ENCODE data around the gene POLR2B. TPM values are rescaled to one million over a fixed set of nuclear protein-coding genes. Genes with fewer than 3 reads are reported as not detected.

Gene POLR2B
- total RNA-seq, 1 experiment from 2014 or later = 83.8 TPM

DNA sequence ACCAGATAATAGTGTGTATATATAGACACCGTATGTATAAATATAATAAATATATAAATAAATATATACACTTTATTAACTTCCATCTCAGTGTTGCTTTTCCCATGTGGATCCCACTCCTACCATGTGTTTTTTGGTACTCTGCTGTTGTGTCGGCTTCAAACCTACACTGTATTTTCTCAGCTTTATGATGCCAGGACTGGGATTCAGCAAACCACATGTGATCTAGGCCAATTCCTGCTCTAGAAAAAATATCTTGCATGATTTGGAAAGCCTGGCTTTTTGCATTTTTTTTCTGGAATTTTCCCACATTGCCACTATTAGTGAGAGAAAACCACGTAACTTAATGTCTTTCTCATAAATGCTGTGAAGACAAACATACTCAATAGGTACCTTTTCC lies 55.8 kb downstream of the POLR2B start:
- DNase-seq = no peak
- CTCF ChIA-PET = no interaction called here
- H3K27ac Mint-ChIP-seq (ENCODE audit: unreplicated experiment) = no peak overlapping the region
- no peaks in the 10 kb centered on the region for H3K4me1 Mint-ChIP-seq (ENCODE audit: low read depth, unreplicated experiment)
- H3K36me3 Mint-ChIP-seq (ENCODE audit: insufficient read depth, unreplicated experiment) = peaks cover 7% of the 10 kb centered on the region
- intact Hi-C loops (cut with micrococcal nuclease; ENCODE audit: unreplicated experiment) = loop anchor here (10.0 kb wide), 1 partner anchor 390 kb away; no protein-coding TSS in a partner anchor
- TF ChIP-seq, protein P1, sequence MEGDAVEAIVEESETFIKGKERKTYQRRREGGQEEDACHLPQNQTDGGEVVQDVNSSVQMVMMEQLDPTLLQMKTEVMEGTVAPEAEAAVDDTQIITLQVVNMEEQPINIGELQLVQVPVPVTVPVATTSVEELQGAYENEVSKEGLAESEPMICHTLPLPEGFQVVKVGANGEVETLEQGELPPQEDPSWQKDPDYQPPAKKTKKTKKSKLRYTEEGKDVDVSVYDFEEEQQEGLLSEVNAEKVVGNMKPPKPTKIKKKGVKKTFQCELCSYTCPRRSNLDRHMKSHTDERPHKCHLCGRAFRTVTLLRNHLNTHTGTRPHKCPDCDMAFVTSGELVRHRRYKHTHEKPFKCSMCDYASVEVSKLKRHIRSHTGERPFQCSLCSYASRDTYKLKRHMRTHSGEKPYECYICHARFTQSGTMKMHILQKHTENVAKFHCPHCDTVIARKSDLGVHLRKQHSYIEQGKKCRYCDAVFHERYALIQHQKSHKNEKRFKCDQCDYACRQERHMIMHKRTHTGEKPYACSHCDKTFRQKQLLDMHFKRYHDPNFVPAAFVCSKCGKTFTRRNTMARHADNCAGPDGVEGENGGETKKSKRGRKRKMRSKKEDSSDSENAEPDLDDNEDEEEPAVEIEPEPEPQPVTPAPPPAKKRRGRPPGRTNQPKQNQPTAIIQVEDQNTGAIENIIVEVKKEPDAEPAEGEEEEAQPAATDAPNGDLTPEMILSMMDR (IDR thresholded peaks at IDR 0.05; ENCODE audit: unreplicated experiment) = no peak
- H3K27me3 Mint-ChIP-seq (ENCODE audit: unreplicated experiment) = no peaks in the 10 kb centered on the region
- H3K4me3 Mint-ChIP-seq (ENCODE audit: low read depth, unreplicated experiment) = no peak overlapping the region
- H3K9me3 Mint-ChIP-seq (ENCODE audit: low read depth, unreplicated experiment) = no peaks in the 10 kb centered on the region
- BruUV-seq (replicated peaks) = no TSS peak

DNA sequence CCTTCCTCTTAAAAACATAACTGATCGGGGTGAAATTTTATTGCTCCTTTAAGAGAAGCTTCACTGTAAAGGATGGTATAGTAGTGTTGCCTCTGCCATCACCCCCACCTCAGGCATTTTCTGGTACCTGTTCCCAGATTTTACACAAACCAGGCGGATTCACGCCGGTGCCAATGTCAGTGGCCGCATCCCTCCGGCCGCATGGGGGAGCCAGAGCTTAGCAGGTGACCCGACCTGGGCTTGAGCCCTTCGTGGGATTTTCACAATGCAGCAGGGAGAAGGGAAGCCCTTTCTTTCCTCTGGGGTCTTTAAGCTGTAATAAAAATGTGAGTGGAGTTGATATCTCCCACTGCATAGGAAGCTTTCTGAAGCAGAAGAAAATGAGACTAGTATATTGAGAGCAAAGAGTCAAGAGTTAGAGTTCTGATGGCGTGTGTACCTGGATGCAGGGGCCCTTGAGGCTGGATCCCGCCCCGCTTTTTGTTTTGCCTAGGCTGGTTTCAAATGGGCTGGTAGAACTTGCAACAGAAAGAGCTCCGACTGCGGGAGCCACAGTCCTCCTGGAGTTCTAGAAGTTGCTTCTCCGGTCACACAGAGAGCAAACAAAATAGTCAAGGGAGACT lies 59.4 kb downstream of the POLR2B start:
- Mint-ChIP-seq H3K4me3 (ENCODE audit: low read depth, unreplicated experiment) (no peak overlapping the region), H3K36me3 (ENCODE audit: insufficient read depth, unreplicated experiment) (no peaks in the 10 kb centered on the region), H3K4me1 (ENCODE audit: low read depth, unreplicated experiment) (no peaks in the 10 kb centered on the region), H3K9me3 (ENCODE audit: low read depth, unreplicated experiment) (no peaks in the 10 kb centered on the region), H3K27ac (ENCODE audit: unreplicated experiment) (no peak overlapping the region), H3K27me3 (ENCODE audit: unreplicated experiment) (no peaks in the 10 kb centered on the region)
- DNase-seq = peak; percentile 79
- TF ChIP-seq, protein P1 (IDR thresholded peaks at IDR 0.05; ENCODE audit: unreplicated experiment) = peak; percentile 68
- no TSS peak for BruUV-seq (replicated peaks)
- CTCF ChIA-PET = interaction anchor here (0.7 to 1.3 kb wide), 2 partner anchors 126 to 136 kb away, joined by 3 to 6 read pairs; no protein-coding TSS in a partner anchor
- intact Hi-C loops (cut with micrococcal nuclease; ENCODE audit: unreplicated experiment) = loop anchor here (1.0 to 10.0 kb wide), 2 partner anchors 125 to 387 kb away; no protein-coding TSS in a partner anchor

DNA sequence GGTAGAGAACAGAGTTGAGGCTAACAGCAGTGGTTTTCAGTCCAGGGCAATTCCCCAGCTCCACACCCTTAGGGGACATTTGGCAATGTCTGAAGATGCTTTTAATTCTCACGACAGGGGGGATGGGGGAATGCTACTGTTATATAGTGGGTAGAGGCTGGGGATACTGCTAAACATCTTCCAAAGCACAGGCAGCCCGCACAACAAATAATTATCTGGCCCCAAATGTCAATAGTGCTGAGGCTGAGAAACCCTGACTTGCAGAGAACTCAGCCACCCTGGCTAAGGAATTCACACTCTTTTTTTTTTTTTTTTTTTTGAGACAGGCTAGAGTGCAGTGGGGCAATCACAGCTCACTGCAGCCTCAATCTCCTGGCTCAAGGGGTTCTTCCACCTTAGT lies 60.6 kb downstream of the POLR2B start:
- no peaks in the 10 kb centered on the region for H3K27me3 Mint-ChIP-seq (ENCODE audit: unreplicated experiment)
- intact Hi-C loops (cut with micrococcal nuclease; ENCODE audit: unreplicated experiment) = loop anchor here (10.0 kb wide), 1 partner anchor 385 kb away; no protein-coding TSS in a partner anchor
- H3K4me1 Mint-ChIP-seq (ENCODE audit: low read depth, unreplicated experiment) = no peaks in the 10 kb centered on the region
- no peak for DNase-seq
- CTCF ChIA-PET = no interaction called here
- H3K36me3 Mint-ChIP-seq (ENCODE audit: insufficient read depth, unreplicated experiment) = no peaks in the 10 kb centered on the region
- H3K27ac Mint-ChIP-seq (ENCODE audit: unreplicated experiment) = no peak overlapping the region
- H3K4me3 Mint-ChIP-seq (ENCODE audit: low read depth, unreplicated experiment) = no peak overlapping the region
- TF ChIP-seq, protein P1 (IDR thresholded peaks at IDR 0.05; ENCODE audit: unreplicated experiment) = no peak
- H3K9me3 Mint-ChIP-seq (ENCODE audit: low read depth, unreplicated experiment) = no peaks in the 10 kb centered on the region
- BruUV-seq (replicated peaks) = no TSS peak

DNA sequence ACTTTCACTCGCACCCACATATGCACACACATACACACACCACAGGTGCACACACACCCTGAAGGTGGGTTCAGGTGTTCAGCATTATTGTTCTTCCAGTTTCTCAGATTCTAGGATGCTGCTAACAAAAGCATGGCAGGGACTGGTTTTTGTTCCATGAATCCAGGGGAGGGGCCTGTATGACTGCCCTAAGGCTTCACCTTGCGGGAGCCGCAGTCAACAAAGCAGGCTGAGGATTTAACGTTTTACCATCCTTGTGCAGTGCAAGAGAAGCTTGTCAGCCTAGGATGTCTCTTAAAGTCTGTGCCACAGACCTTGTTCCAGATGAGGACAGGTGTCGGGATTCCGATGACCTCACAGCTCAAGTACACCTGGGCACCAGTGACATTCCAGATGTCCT lies 61.8 kb downstream of the POLR2B start:
- H3K27ac Mint-ChIP-seq (ENCODE audit: unreplicated experiment) = no peak overlapping the region
- intact Hi-C loops (cut with micrococcal nuclease; ENCODE audit: unreplicated experiment) = no loop called here
- H3K4me1 Mint-ChIP-seq (ENCODE audit: low read depth, unreplicated experiment) = no peaks in the 10 kb centered on the region
- no peaks in the 10 kb centered on the region for H3K27me3 Mint-ChIP-seq (ENCODE audit: unreplicated experiment)
- no TSS peak for BruUV-seq (replicated peaks)
- no peak for DNase-seq
- CTCF ChIA-PET = no interaction called here
- H3K36me3 Mint-ChIP-seq (ENCODE audit: insufficient read depth, unreplicated experiment) = no peaks in the 10 kb centered on the region
- TF ChIP-seq, protein P1 (IDR thresholded peaks at IDR 0.05; ENCODE audit: unreplicated experiment) = no peak
- H3K9me3 Mint-ChIP-seq (ENCODE audit: low read depth, unreplicated experiment) = no peaks in the 10 kb centered on the region
- H3K4me3 Mint-ChIP-seq (ENCODE audit: low read depth, unreplicated experiment) = no peak overlapping the region
